H9 (cell line): ENCODE measurements around the gene APOL5. TPM values are rescaled to one million over a fixed set of nuclear protein-coding genes. Genes with fewer than 3 reads are reported as not detected.

ENCODE experiments used
- DNase-seq: peaks from one replicate; pipeline ENCODE4 v3.0.0-alpha.2; 2017
- H2AFZ ChIP-seq: one replicate; pipeline ENCODE4 v1.6.1; 2013; ENCODE audit warnings: mild to moderate bottlenecking, low read length, control low read depth, moderate library complexity
- H2AK5ac ChIP-seq: 2 replicates; pipeline ENCODE4 v1.6.1; 2013; ENCODE audit warnings: low read length, control low read depth, mixed read lengths; ENCODE audit not compliant: insufficient read length
- H2BK120ac ChIP-seq: one replicate; pipeline ENCODE4 v1.6.1; 2013; ENCODE audit warnings: low read depth, mild to moderate bottlenecking, low read length, control low read depth, inconsistent platforms; ENCODE audit not compliant: poor library complexity, severe bottlenecking
- H2BK12ac ChIP-seq: 2 replicates; pipeline ENCODE4 v1.6.1; 2013; ENCODE audit warnings: low read length, control low read depth, mixed read lengths, low read depth; ENCODE audit not compliant: insufficient read length
- H2BK15ac ChIP-seq: 2 replicates; pipeline ENCODE4 v1.6.1; 2013; ENCODE audit warnings: low read depth, low read length, control low read depth
- H2BK20ac ChIP-seq: one replicate; pipeline ENCODE4 v1.6.1; 2013; ENCODE audit warnings: low read depth, mild to moderate bottlenecking, low read length, control low read depth, inconsistent platforms; ENCODE audit not compliant: poor library complexity, severe bottlenecking
- H2BK5ac ChIP-seq: 2 replicates; pipeline ENCODE4 v1.6.1; 2013; ENCODE audit warnings: low read length, control low read depth, mixed read lengths; ENCODE audit not compliant: insufficient read length
- H3K14ac ChIP-seq: 2 replicates; pipeline ENCODE4 v1.6.1; 2013; ENCODE audit warnings: low read length, control low read depth; ENCODE audit not compliant: insufficient read depth
- H3K18ac ChIP-seq: 2 replicates; pipeline ENCODE4 v1.6.1; 2013; ENCODE audit warnings: low read depth, mild to moderate bottlenecking, mixed read lengths, low read length, control low read depth; ENCODE audit not compliant: insufficient read length
- H3K23ac ChIP-seq: 2 replicates; pipeline ENCODE4 v1.6.1; 2013; ENCODE audit warnings: low read length, control low read depth, mixed read lengths, low read depth; ENCODE audit not compliant: insufficient read length
- H3K23me2 ChIP-seq: 2 replicates; pipeline ENCODE4 v1.6.1; 2013; ENCODE audit warnings: low read depth, mild to moderate bottlenecking, mixed read lengths, low read length, control low read depth; ENCODE audit not compliant: insufficient read length, poor library complexity, severe bottlenecking
- H3K27ac ChIP-seq: 2 replicates; pipeline ENCODE4 v1.5.1; 2013; ENCODE audit warnings: low read length, control low read depth, mixed read lengths, low read depth; ENCODE audit not compliant: insufficient read length
- H3K27me3 ChIP-seq: 2 replicates; pipeline ENCODE4 v1.6.1; 2013; ENCODE audit warnings: low read length, control low read depth, inconsistent platforms; ENCODE audit not compliant: insufficient read depth
- H3K4ac ChIP-seq: 2 replicates; pipeline ENCODE4 v1.6.1; 2013; ENCODE audit warnings: low read depth, mild to moderate bottlenecking, control low read depth, inconsistent platforms, low read length, moderate library complexity
- H3K4me1 ChIP-seq: 2 replicates; pipeline ENCODE4 v1.6.1; 2013; ENCODE audit warnings: low read length, control low read depth, inconsistent platforms; ENCODE audit not compliant: insufficient read depth
- H3K4me2 ChIP-seq: 2 replicates; pipeline ENCODE4 v1.6.1; 2013; ENCODE audit warnings: low read length, control low read depth, mixed read lengths; ENCODE audit not compliant: insufficient read length, insufficient read depth
- H3K56ac ChIP-seq: 2 replicates; pipeline ENCODE4 v1.6.1; 2013; ENCODE audit warnings: low read depth, mild to moderate bottlenecking, mixed read lengths, low read length, control low read depth; ENCODE audit not compliant: insufficient read length
- H3K79me1 ChIP-seq: 2 replicates; pipeline ENCODE4 v1.6.1; 2013; ENCODE audit warnings: low read depth, mild to moderate bottlenecking, moderate library complexity, low read length, control low read depth, inconsistent platforms; ENCODE audit not compliant: insufficient read depth, poor library complexity, severe bottlenecking
- H3K79me2 ChIP-seq: 2 replicates; pipeline ENCODE4 v1.6.1; 2013; ENCODE audit warnings: low read length, control low read depth, inconsistent platforms; ENCODE audit not compliant: insufficient read depth
- H3K9ac ChIP-seq: 2 replicates; pipeline ENCODE4 v1.6.1; 2013; ENCODE audit warnings: low read length, control low read depth, mixed read lengths; ENCODE audit not compliant: insufficient read length; ENCODE audit errors: extremely low read depth
- H3K9me3 ChIP-seq: one replicate; pipeline ENCODE4 v1.6.1; 2013; ENCODE audit warnings: low read depth, low read length, inconsistent platforms; ENCODE audit not compliant: control insufficient read depth
- H3T11ph ChIP-seq: one replicate; pipeline ENCODE4 v1.6.1; 2013; ENCODE audit warnings: mild to moderate bottlenecking, low read length, control low read depth, inconsistent platforms
- H4K20me1 ChIP-seq: one replicate; pipeline ENCODE4 v1.6.1; 2013; ENCODE audit not compliant: control insufficient read depth, insufficient read length, insufficient read depth
- H4K5ac ChIP-seq: 2 replicates; pipeline ENCODE4 v1.6.1; 2013; ENCODE audit warnings: low read depth, mild to moderate bottlenecking, mixed read lengths, low read length, control low read depth; ENCODE audit not compliant: insufficient read length
- H4K8ac ChIP-seq: replicated peaks from 2 replicates; pipeline ENCODE4 v1.6.1; 2013; ENCODE audit warnings: low read length, control low read depth, mixed read lengths, low read depth; ENCODE audit not compliant: insufficient read length
- H4K91ac ChIP-seq: 2 replicates; pipeline ENCODE4 v1.6.1; 2013; ENCODE audit warnings: low read depth, mild to moderate bottlenecking, moderate library complexity, mixed read lengths, low read length, control low read depth; ENCODE audit not compliant: insufficient read length
- H3K27ac Mint-ChIP-seq, 3 experiments: 2 replicates in 2 of 3; 3 replicates in 1 of 3; pipeline ENCODE4 v1.8.0; 2020 to 2021; ENCODE audit warnings: mixed read lengths in 3 of 3, mild to moderate bottlenecking in 1 of 3, moderate library complexity in 1 of 3
- H3K27me3 Mint-ChIP-seq: 2 replicates; pipeline ENCODE4 v1.8.0; 2021; ENCODE audit warnings: low read depth, mild to moderate bottlenecking, moderate library complexity, mixed read lengths
- H3K36me3 Mint-ChIP-seq, 3 experiments: 2 replicates in 2 of 3; 3 replicates in 1 of 3; pipeline ENCODE4 v1.8.0; 2020 to 2021; ENCODE audit warnings: low read depth in 3 of 3, mixed read lengths in 3 of 3; ENCODE audit not compliant: insufficient read depth in 1 of 3
- H3K4me1 Mint-ChIP-seq, 2 experiments: 2 replicates each; pipeline ENCODE4 v1.8.0; 2020; ENCODE audit warnings: mixed read lengths in 2 of 2
- H3K4me3 Mint-ChIP-seq, 2 experiments: 2 replicates in 1 of 2; 3 replicates in 1 of 2; pipeline ENCODE4 v1.8.0; 2020 to 2021; ENCODE audit warnings: mild to moderate bottlenecking in 2 of 2, mixed read lengths in 2 of 2, moderate library complexity in 1 of 2
- H3K9me3 Mint-ChIP-seq, 2 experiments: 2 replicates in 1 of 2; 3 replicates in 1 of 2; pipeline ENCODE4 v1.8.0; 2020; ENCODE audit warnings: mild to moderate bottlenecking in 2 of 2, mixed read lengths in 2 of 2, moderate library complexity in 1 of 2
- WGBS: extraction: QIAGEN DNeasy Blood & Tissue Kit; methylation state at CpG from one replicate; pipeline ENCODE4 v1.1.7; 2013; ENCODE audit warnings: missing lambda C conversion rate, low lambda C conversion rate, mixed read lengths; ENCODE audit not compliant: insufficient read length; ENCODE audit errors: extremely low coverage; 5-methylcytosine and 5-hydroxymethylcytosine counted together
- total RNA-seq: library from RNA; stranded (reverse); gene quantifications from 2 replicates; pipeline ENCODE4 v1.2.1, GENCODE V29; 2021
- TF ChIP-seq, protein P1 (sequence below): fragments of 200-600 bp; sonication (generic); conservative IDR thresholded peaks from 3 replicates; pipeline ENCODE4 v1.8.0; 2021; ENCODE audit warnings: antibody characterized with exemption, mild to moderate bottlenecking

Gene APOL5
- total RNA-seq, 1 experiment from 2014 or later, result not detected

DNA sequence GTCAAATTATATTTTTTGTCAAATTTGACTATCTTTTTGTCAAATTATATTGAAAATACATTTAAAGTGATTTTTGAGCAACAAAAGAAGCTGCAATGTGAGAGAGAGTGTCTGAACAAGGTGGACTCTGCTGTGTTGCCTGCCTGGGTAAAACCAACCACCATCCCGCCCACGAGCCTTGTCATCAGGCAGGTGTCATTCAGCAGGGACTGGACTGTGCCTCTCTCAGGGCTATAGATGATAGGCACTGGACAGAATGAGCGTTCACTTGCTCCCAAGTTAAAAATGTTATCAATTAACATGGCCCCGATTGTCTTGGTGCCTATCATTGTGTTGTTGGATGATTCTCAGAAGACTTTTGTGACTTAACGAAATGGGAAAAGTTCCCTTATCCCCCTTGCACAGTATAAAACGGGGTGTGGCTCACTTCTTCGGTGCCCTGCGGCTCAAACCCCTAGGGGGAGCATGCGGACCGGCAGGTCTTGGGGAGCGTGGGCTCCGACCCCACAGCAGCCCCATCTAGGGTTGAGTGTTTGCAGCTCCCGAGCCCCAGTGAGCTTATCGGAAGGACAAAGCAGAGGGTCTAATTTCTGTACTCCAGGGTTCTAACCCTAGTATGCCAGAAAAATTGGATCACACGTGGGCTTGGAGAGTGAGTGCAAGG, 1.7 kb downstream of the APOL5 start:
- Histone ChIP-seq H3K4ac (no peak overlapping the region), H3K4me2 (no peak overlapping the region), H3K79me1 (no peaks in the 10 kb centered on the region), H2BK5ac (no peak overlapping the region), H3T11ph (no peak overlapping the region), H3K27ac (no peak overlapping the region), H3K18ac (no peak overlapping the region), H2BK20ac (no peak overlapping the region), H2AK5ac (no peak overlapping the region), H4K8ac (no peak overlapping the region), H2BK15ac (no peak overlapping the region), H3K9me3 (no peaks in the 10 kb centered on the region), H3K79me2 (no peaks in the 10 kb centered on the region), H3K27me3 (no peaks in the 10 kb centered on the region), H3K14ac (no peak overlapping the region), H2BK12ac (no peak overlapping the region), H2AFZ (no peak overlapping the region), H3K23ac (no peak overlapping the region), H3K23me2 (no peaks in the 10 kb centered on the region), H4K91ac (no peak overlapping the region), H4K5ac (no peak overlapping the region), H3K4me1 (no peaks in the 10 kb centered on the region), H2BK120ac (no peak overlapping the region), H3K9ac (no peak overlapping the region), H4K20me1 (no peaks in the 10 kb centered on the region), H3K56ac (no peak overlapping the region)
- Mint-ChIP-seq H3K27me3 (peaks cover 5% of the 10 kb centered on the region), H3K4me3 (no peak overlapping the region), H3K27ac (no peak overlapping the region), H3K4me1 (peaks cover 0 to 3% of the 10 kb centered on the region in 2 experiments; a peak in 1 of 4 replicates), H3K36me3 (no peaks in the 10 kb centered on the region), H3K9me3 (no peaks in the 10 kb centered on the region; a peak in 2 of 5 replicates)
- TF ChIP-seq, protein P1, sequence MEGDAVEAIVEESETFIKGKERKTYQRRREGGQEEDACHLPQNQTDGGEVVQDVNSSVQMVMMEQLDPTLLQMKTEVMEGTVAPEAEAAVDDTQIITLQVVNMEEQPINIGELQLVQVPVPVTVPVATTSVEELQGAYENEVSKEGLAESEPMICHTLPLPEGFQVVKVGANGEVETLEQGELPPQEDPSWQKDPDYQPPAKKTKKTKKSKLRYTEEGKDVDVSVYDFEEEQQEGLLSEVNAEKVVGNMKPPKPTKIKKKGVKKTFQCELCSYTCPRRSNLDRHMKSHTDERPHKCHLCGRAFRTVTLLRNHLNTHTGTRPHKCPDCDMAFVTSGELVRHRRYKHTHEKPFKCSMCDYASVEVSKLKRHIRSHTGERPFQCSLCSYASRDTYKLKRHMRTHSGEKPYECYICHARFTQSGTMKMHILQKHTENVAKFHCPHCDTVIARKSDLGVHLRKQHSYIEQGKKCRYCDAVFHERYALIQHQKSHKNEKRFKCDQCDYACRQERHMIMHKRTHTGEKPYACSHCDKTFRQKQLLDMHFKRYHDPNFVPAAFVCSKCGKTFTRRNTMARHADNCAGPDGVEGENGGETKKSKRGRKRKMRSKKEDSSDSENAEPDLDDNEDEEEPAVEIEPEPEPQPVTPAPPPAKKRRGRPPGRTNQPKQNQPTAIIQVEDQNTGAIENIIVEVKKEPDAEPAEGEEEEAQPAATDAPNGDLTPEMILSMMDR, result peak; percentile 59
- no peak for DNase-seq
- whole genome bisulfite sequencing, result no CpG with 5 or more reads among the region's 15 CpGs
